ENCODE measurements around the gene IGIP. TPM values are rescaled to one million over a fixed set of nuclear protein-coding genes. Genes with fewer than 3 reads are reported as not detected.
A peak's percentile ranks its signal among the peaks of the same experiment; 100 is the strongest.

Gene IGIP
- total and polyA plus RNA-seq, 5 donors from 2014 or later, result 0.06 to 2.3 (median 0.31) TPM; not detected in 1

DNA sequence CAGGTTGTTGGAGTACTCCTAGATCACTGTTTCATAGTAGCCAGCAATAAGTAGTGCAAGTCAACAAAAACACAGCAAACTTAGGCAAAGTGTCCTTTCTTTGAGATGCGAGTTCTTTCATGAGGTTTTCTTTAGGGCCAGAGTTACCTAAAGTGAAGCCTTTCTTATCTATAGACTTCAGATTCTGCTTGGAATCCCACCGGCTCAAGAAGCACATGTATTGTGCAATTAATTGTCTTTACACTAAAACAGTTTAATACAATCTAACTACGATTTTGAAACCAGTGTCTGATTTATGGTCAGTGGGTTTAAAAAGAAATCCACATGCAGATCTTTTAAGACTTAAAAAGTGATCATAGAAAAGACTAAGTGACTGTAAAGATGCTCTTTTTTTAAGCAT is 8.2 kb upstream of the IGIP start:
- no peaks in the 10 kb centered on the region for H3K36me3 ChIP-seq (ENCODE audit: control insufficient read depth, insufficient read depth, low read length)
- Mint-ChIP-seq H3K4me1 (peaks cover 23 to 63% (median 53%) of the 10 kb centered on the region in 4 donors), H3K4me3 (peak overlapping the region in 2 of 4 donors; percentile 28 to 97), H3K27me3 (no peaks in the 10 kb centered on the region), H3K27ac (no peak overlapping the region), H3K36me3 (no peaks in the 10 kb centered on the region), H3K9me3 (no peaks in the 10 kb centered on the region)
- DNase-seq (no peak), ATAC-seq (ENCODE audit: low read depth in 2 of 2) (no peak)
- peak overlapping the region; percentile 83 for H3K4me3 ChIP-seq (ENCODE audit: low read depth, low read length)
- no peak overlapping the region for H3K27ac ChIP-seq (ENCODE audit: insufficient read depth, low read length, poor library complexity, severe bottlenecking)
- H3K4me1 ChIP-seq (ENCODE audit: control insufficient read depth, insufficient read depth, low read length, poor library complexity, severe bottlenecking), result peaks cover 48% of the 10 kb centered on the region
- H3K9me3 ChIP-seq (ENCODE audit: control insufficient read depth in 2 of 2, low read length in 2 of 2), result no peaks in the 10 kb centered on the region
- no peaks in the 10 kb centered on the region for H3K27me3 ChIP-seq (ENCODE audit: control insufficient read depth, insufficient read depth, low read length)

DNA sequence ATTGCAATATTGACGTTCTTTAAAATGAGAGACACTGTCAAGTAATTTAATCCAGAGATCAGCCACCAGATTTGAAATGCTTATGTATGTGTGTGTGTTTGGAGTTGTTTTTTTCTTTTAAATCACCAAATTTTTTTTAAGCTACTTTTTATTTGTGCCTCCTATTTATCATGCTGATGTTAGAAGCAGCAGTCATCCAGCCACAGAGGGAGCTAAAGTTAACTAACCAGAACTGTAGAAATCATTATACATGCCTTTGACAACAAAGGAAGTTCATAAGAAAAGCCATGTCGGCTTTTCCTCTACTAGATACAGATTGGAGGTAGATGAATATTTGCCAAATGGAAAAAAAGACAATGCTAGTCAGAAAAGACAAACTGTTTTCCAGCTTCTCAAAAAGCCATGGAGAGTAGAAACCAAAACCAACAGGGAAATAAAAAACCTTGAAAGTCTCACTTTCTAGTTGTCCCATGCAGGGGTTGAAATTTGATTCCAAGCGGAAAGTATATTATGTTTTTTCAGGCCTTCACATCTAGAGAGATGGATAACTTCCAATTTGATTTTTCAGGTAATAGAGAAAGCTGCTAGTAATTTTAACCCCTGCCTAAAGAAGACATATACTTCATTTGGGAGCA is 7.3 kb upstream of the IGIP start:
- Histone ChIP-seq H3K9me3 (ENCODE audit: control insufficient read depth in 2 of 2, low read length in 2 of 2) (no peaks in the 10 kb centered on the region), H3K27me3 (ENCODE audit: control insufficient read depth, insufficient read depth, low read length) (no peaks in the 10 kb centered on the region), H3K4me1 (ENCODE audit: control insufficient read depth, insufficient read depth, low read length, poor library complexity, severe bottlenecking) (peaks cover 39% of the 10 kb centered on the region), H3K36me3 (ENCODE audit: control insufficient read depth, insufficient read depth, low read length) (no peaks in the 10 kb centered on the region), H3K4me3 (ENCODE audit: low read depth, low read length) (no peak overlapping the region), H3K27ac (ENCODE audit: insufficient read depth, low read length, poor library complexity, severe bottlenecking) (no peak overlapping the region)
- no peak overlapping the region for H3K27ac Mint-ChIP-seq
- no peaks in the 10 kb centered on the region for H3K9me3 Mint-ChIP-seq
- peaks cover 27 to 59% (median 53%) of the 10 kb centered on the region in 4 donors for H3K4me1 Mint-ChIP-seq
- peak overlapping the region in 3 of 4 donors; percentile 15 to 34 (median 16) for H3K4me3 Mint-ChIP-seq
- H3K27me3 Mint-ChIP-seq, result no peaks in the 10 kb centered on the region
- peak in 1 of 3 donors; percentile 32 for DNase-seq
- H3K36me3 Mint-ChIP-seq, result no peaks in the 10 kb centered on the region
- no peak for ATAC-seq (ENCODE audit: low read depth in 2 of 2)

DNA sequence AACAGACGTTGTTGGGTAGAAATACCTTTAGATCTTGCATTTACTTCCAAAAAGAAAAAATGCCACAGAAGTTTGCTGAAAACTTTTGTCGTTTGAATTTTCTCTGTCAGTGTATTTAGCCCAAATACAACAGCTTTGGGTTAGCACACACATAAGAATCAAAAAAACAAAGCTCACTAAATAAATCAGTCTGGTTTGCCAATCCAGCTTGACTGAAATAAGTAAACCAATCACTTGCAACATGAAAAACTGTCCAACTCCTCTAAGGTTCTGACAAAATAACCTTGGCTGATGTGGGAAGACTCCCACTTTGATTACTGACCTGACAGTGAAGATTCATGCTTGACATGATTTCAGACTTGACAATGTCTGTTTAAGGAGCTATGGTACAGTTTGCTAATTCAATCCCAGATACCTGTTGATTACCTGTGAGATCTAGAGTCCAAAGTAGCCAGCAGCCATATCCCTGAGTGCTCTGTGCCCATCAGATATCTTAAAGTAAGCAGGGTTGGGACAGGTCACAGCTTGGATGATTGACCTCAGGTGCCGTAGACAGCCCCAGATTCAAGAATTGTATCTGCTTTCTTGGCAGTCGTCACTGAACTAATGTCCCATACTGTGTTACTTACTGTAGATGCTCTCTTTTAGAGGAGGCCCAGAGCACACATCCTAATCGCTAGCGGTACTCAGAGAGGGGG is 727 bp downstream of the IGIP start:
- Histone ChIP-seq H3K27me3 (ENCODE audit: control insufficient read depth, insufficient read depth, low read length) (no peaks in the 10 kb centered on the region), H3K4me1 (ENCODE audit: control insufficient read depth, insufficient read depth, low read length, poor library complexity, severe bottlenecking) (no peaks in the 10 kb centered on the region), H3K9me3 (ENCODE audit: control insufficient read depth in 2 of 2, low read length in 2 of 2) (no peaks in the 10 kb centered on the region), H3K27ac (ENCODE audit: insufficient read depth, low read length, poor library complexity, severe bottlenecking) (no peak overlapping the region), H3K36me3 (ENCODE audit: control insufficient read depth, insufficient read depth, low read length) (no peaks in the 10 kb centered on the region), H3K4me3 (ENCODE audit: low read depth, low read length) (no peak overlapping the region)
- Mint-ChIP-seq H3K4me3 (no peak overlapping the region), H3K36me3 (no peaks in the 10 kb centered on the region), H3K27ac (peak overlapping the region in 1 of 3 donors; percentile 48), H3K4me1 (peaks cover 13 to 42% (median 36%) of the 10 kb centered on the region in 4 donors), H3K9me3 (peaks cover 0 to 2% (median 0%) of the 10 kb centered on the region in 7 donors), H3K27me3 (no peaks in the 10 kb centered on the region)
- no peak for DNase-seq
- ATAC-seq (ENCODE audit: low read depth in 2 of 2), result no peak

DNA sequence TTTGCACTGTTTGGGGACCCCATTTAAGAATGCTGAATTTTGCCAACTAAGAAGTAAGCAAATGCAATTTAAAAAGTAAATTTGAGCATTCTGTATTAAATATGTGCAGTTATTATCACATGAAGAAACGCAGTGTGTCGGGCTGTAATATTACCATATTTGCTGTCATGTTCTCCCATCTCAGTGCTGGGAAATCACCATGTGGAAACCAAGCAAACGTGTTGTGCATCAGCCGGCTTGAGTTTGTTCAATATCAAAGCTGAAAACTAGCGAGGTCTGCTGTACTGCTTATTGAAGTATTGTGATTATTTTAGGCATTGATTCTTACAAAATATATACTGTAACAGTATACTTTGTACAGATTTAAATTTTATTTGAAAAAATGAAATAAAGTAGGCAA is 2.6 kb downstream of the IGIP start:
- H3K36me3 Mint-ChIP-seq, result no peaks in the 10 kb centered on the region
- peaks cover 12 to 41% (median 31%) of the 10 kb centered on the region in 4 donors for H3K4me1 Mint-ChIP-seq
- no peaks in the 10 kb centered on the region for H3K27me3 Mint-ChIP-seq
- Histone ChIP-seq H3K27ac (ENCODE audit: insufficient read depth, low read length, poor library complexity, severe bottlenecking) (no peak overlapping the region), H3K36me3 (ENCODE audit: control insufficient read depth, insufficient read depth, low read length) (no peaks in the 10 kb centered on the region), H3K27me3 (ENCODE audit: control insufficient read depth, insufficient read depth, low read length) (no peaks in the 10 kb centered on the region), H3K4me1 (ENCODE audit: control insufficient read depth, insufficient read depth, low read length, poor library complexity, severe bottlenecking) (no peaks in the 10 kb centered on the region), H3K9me3 (ENCODE audit: control insufficient read depth in 2 of 2, low read length in 2 of 2) (no peaks in the 10 kb centered on the region), H3K4me3 (ENCODE audit: low read depth, low read length) (no peak overlapping the region)
- DNase-seq, result no peak
- ATAC-seq (ENCODE audit: low read depth in 2 of 2), result no peak
- H3K9me3 Mint-ChIP-seq, result peaks cover 0 to 2% (median 0%) of the 10 kb centered on the region in 7 donors
- H3K4me3 Mint-ChIP-seq, result no peak overlapping the region
- no peak overlapping the region for H3K27ac Mint-ChIP-seq

DNA sequence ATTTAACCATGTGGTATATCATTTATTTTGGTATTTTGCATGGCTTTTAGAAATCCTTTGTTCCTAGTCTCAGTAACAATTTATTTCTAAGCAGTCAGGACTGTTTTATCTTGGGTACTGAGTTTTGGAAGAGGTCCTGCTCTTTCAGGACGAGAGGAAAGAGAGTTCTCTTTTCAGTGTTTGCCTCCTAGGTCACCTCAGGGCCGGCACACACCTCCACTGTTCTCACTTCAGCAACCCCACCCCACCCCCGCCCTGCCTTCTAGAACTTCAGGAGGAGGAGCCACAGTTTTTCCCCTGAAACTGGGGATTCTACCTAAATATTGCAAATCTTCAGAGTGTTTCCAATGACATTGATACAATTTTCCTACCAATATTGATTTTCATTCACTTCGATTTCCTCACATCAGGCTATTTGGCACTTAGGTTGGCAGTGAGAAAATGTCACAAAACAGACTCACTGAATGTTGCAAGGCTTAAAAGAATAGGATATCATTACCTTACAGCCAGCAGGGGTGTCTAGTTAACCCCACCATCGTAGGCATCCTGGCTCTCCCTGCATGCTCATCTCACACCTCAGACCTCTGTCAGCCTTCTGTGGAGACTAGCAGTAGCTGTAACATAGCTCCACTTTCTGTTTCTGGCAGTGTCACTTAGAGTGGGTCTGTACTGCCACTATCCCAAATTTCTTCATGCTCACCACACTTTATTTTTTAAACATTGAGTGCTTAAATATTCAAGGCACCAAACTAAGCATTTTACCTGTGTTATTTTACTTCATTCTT is 5.4 kb downstream of the IGIP start:
- no peaks in the 10 kb centered on the region for H3K36me3 Mint-ChIP-seq
- no peaks in the 10 kb centered on the region for H3K27me3 ChIP-seq (ENCODE audit: control insufficient read depth, insufficient read depth, low read length)
- H3K36me3 ChIP-seq (ENCODE audit: control insufficient read depth, insufficient read depth, low read length), result no peaks in the 10 kb centered on the region
- no peak overlapping the region for H3K27ac ChIP-seq (ENCODE audit: insufficient read depth, low read length, poor library complexity, severe bottlenecking)
- H3K4me3 ChIP-seq (ENCODE audit: low read depth, low read length), result no peak overlapping the region
- H3K4me1 Mint-ChIP-seq, result peaks cover 5 to 37% (median 32%) of the 10 kb centered on the region in 4 donors
- no peaks in the 10 kb centered on the region for H3K27me3 Mint-ChIP-seq
- H3K27ac Mint-ChIP-seq, result peak overlapping the region in 1 of 3 donors; percentile 31
- ATAC-seq (ENCODE audit: low read depth in 2 of 2) (no peak), DNase-seq (no peak)
- H3K9me3 Mint-ChIP-seq, result no peaks in the 10 kb centered on the region
- H3K9me3 ChIP-seq (ENCODE audit: control insufficient read depth in 2 of 2, low read length in 2 of 2), result no peaks in the 10 kb centered on the region
- H3K4me3 Mint-ChIP-seq, result peak overlapping the region in 1 of 4 donors; percentile 32
- H3K4me1 ChIP-seq (ENCODE audit: control insufficient read depth, insufficient read depth, low read length, poor library complexity, severe bottlenecking), result no peaks in the 10 kb centered on the region

DNA sequence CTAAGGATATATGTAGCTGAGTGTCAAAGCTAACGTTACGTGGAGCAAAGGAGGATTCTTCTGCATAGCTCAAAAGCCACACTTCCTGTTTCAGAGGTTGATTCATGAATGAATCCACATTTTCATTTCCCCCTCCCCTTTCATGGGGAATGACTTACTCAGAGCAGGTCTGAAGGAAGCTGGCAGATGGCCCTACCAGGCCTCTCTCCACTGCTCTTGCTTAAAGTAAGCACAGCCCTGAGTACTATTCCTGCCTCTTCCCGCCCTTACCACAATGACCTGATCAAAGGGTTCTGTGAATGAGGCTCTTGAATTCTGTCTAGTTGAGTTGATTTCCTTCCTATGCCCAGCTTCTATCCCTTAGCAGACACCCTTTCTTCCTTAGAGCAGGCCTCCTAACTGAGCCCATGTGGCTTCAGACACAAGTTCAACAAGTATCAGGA is 6.3 kb downstream of the IGIP start:
- Mint-ChIP-seq H3K27ac (peak overlapping the region in 1 of 3 donors; percentile 31), H3K36me3 (no peaks in the 10 kb centered on the region), H3K27me3 (no peaks in the 10 kb centered on the region), H3K4me1 (peaks cover 5 to 36% (median 27%) of the 10 kb centered on the region in 4 donors), H3K9me3 (no peaks in the 10 kb centered on the region), H3K4me3 (peak overlapping the region in 1 of 4 donors; percentile 11)
- DNase-seq, result peak in 1 of 3 donors; percentile 26
- H3K4me3 ChIP-seq (ENCODE audit: low read depth, low read length), result no peak overlapping the region
- no peaks in the 10 kb centered on the region for H3K36me3 ChIP-seq (ENCODE audit: control insufficient read depth, insufficient read depth, low read length)
- no peaks in the 10 kb centered on the region for H3K27me3 ChIP-seq (ENCODE audit: control insufficient read depth, insufficient read depth, low read length)
- no peak overlapping the region for H3K27ac ChIP-seq (ENCODE audit: insufficient read depth, low read length, poor library complexity, severe bottlenecking)
- H3K4me1 ChIP-seq (ENCODE audit: control insufficient read depth, insufficient read depth, low read length, poor library complexity, severe bottlenecking), result no peaks in the 10 kb centered on the region
- ATAC-seq (ENCODE audit: low read depth in 2 of 2), result peak; percentile 20 to 34
- H3K9me3 ChIP-seq (ENCODE audit: control insufficient read depth in 2 of 2, low read length in 2 of 2), result no peaks in the 10 kb centered on the region

DNA sequence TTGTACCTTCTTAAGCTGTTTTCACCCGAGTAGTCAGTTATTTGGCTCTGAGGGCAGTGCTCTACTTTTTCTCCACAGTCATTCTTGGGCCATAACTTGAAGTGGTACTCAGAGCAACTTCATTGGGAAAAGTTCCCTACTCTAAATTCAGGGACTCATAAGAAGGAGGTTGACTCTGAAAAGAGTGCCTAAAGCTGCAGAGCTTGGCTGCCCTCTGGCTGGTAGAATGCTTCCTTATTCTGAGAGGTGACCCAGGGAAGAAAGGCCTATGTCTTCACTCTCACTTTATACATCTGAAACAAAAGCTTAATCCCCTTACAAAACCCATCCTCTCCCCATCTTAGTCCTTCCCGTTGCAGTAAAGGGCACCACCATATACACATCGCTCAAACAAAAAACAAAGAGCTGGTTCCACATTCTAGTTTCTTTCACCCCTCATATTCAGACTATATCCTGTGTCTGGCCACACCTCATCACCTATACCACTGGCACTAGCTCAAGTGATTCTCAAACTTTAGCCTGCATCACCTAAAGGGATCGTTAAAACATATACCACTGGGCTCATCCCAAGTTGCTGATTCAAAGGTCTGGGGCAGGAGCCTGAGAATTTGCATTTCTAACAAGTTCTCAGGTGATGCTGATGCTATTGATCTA is 7.9 kb downstream of the IGIP start:
- no peak overlapping the region for H3K4me3 Mint-ChIP-seq
- H3K27ac Mint-ChIP-seq, result no peak overlapping the region
- H3K36me3 ChIP-seq (ENCODE audit: control insufficient read depth, insufficient read depth, low read length), result no peaks in the 10 kb centered on the region
- peaks cover 5 to 38% (median 24%) of the 10 kb centered on the region in 4 donors for H3K4me1 Mint-ChIP-seq
- ATAC-seq (ENCODE audit: low read depth in 2 of 2), result no peak
- H3K4me3 ChIP-seq (ENCODE audit: low read depth, low read length), result no peak overlapping the region
- no peaks in the 10 kb centered on the region for H3K27me3 ChIP-seq (ENCODE audit: control insufficient read depth, insufficient read depth, low read length)
- H3K27me3 Mint-ChIP-seq, result no peaks in the 10 kb centered on the region
- DNase-seq, result no peak
- H3K36me3 Mint-ChIP-seq, result peaks cover 4% of the 10 kb centered on the region
- H3K9me3 ChIP-seq (ENCODE audit: control insufficient read depth in 2 of 2, low read length in 2 of 2), result no peaks in the 10 kb centered on the region
- H3K27ac ChIP-seq (ENCODE audit: insufficient read depth, low read length, poor library complexity, severe bottlenecking), result no peak overlapping the region
- no peaks in the 10 kb centered on the region for H3K4me1 ChIP-seq (ENCODE audit: control insufficient read depth, insufficient read depth, low read length, poor library complexity, severe bottlenecking)
- H3K9me3 Mint-ChIP-seq, result no peaks in the 10 kb centered on the region

All from CD4-positive, CD25-positive, alpha-beta regulatory T cell (primary cell).